ENCODE data around the gene F3.

Gene F3

GRCh38 chr1:94530373-94530878 is 11.1 kb downstream of the F3 start:
- Histone ChIP-seq H4K5ac (ENCODE audit: low read length) (no peak overlapping the region), H3K27me3 (ENCODE audit: insufficient read depth, low read length, poor library complexity) (no peaks in the 10 kb centered on the region), H2BK5ac (ENCODE audit: low read length) (no peak overlapping the region), H3K79me2 (ENCODE audit: control insufficient read depth, insufficient read depth, low read length) (no peaks in the 10 kb centered on the region), H3K36me3 (ENCODE audit: control insufficient read depth, insufficient read depth, low read length) (peaks cover 2% of the 10 kb centered on the region), H3K4me1 (ENCODE audit: control insufficient read depth, low read depth, low read length) (peaks cover 4% of the 10 kb centered on the region), H2BK15ac (replicated peaks; ENCODE audit: low read depth) (no peak overlapping the region), H2AK5ac (ENCODE audit: low read length) (no peak overlapping the region), H3K4me2 (ENCODE audit: low read length) (no peak overlapping the region), H4K8ac (ENCODE audit: low read depth, low read length) (no peak overlapping the region), H3K23ac (ENCODE audit: low read length) (no peak overlapping the region), H2BK120ac (ENCODE audit: low read depth, low read length) (no peak overlapping the region), H3K27ac (ENCODE audit: low read depth, low read length) (no peak overlapping the region), H3K79me1 (ENCODE audit: low read length) (no peaks in the 10 kb centered on the region), H3K18ac (ENCODE audit: low read length) (no peak overlapping the region), H3K9ac (ENCODE audit: low read length) (no peak overlapping the region), H3K56ac (ENCODE audit: low read length) (no peak overlapping the region), H3K4me3 (ENCODE audit: low read length) (no peak overlapping the region), H3K4ac (ENCODE audit: low read depth, low read length) (no peak overlapping the region)
- DNase-seq, result no peak
- no CpG with 5 or more reads among the region's 4 CpGs for WGBS (ENCODE audit: extremely low coverage, insufficient coverage, low lambda C conversion rate)

GRCh38 chr1:94529416-94529815 is 12.1 kb downstream of the F3 start:
- Histone ChIP-seq H3K56ac (ENCODE audit: low read length) (no peak overlapping the region), H3K79me2 (ENCODE audit: control insufficient read depth, insufficient read depth, low read length) (no peaks in the 10 kb centered on the region), H3K4me2 (ENCODE audit: low read length) (no peak overlapping the region), H3K79me1 (ENCODE audit: low read length) (no peaks in the 10 kb centered on the region), H3K4me1 (ENCODE audit: control insufficient read depth, low read depth, low read length) (peaks cover 4% of the 10 kb centered on the region), H3K27me3 (ENCODE audit: insufficient read depth, low read length, poor library complexity) (no peaks in the 10 kb centered on the region), H2BK120ac (ENCODE audit: low read depth, low read length) (no peak overlapping the region), H2BK15ac (replicated peaks; ENCODE audit: low read depth) (no peak overlapping the region), H3K9ac (ENCODE audit: low read length) (no peak overlapping the region), H2AK5ac (ENCODE audit: low read length) (no peak overlapping the region), H2BK5ac (ENCODE audit: low read length) (no peak overlapping the region), H3K23ac (ENCODE audit: low read length) (no peak overlapping the region), H3K36me3 (ENCODE audit: control insufficient read depth, insufficient read depth, low read length) (peaks cover 2% of the 10 kb centered on the region), H3K4me3 (ENCODE audit: low read length) (no peak overlapping the region), H4K5ac (ENCODE audit: low read length) (no peak overlapping the region), H3K18ac (ENCODE audit: low read length) (no peak overlapping the region), H3K4ac (ENCODE audit: low read depth, low read length) (no peak overlapping the region), H4K8ac (ENCODE audit: low read depth, low read length) (no peak overlapping the region), H3K27ac (ENCODE audit: low read depth, low read length) (no peak overlapping the region)
- no CpG with 5 or more reads among the region's 2 CpGs for WGBS (ENCODE audit: extremely low coverage, insufficient coverage, low lambda C conversion rate)
- DNase-seq, result no peak

DNA sequence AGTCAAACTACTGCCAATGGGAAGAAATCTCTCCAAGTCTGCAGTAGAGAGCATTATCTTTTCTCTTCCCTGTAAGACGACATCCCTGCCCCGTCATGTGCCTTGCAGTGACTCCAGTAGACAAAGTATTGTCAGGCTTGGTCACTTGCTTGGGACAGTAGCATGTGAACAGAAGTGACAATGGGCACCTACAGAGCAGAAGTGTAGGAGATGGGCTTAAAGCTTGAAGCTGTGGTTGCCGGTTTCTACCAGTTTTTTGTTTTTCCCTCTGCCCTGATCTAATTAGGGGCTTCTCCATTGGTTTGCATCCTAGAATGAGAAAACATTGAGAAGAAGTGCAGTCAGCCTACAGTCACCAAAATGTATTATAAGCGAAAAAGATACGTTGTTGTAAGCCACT is 12.7 kb downstream of the F3 start:
- H2BK120ac ChIP-seq (ENCODE audit: low read depth, low read length), result no peak overlapping the region
- H3K4me3 ChIP-seq (ENCODE audit: low read length), result no peak overlapping the region
- no CpG with 5 or more reads among the region's 5 CpGs for WGBS (ENCODE audit: extremely low coverage, insufficient coverage, low lambda C conversion rate)
- H2AK5ac ChIP-seq (ENCODE audit: low read length), result no peak overlapping the region
- no peak overlapping the region for H2BK15ac ChIP-seq (replicated peaks; ENCODE audit: low read depth)
- no peaks in the 10 kb centered on the region for H3K27me3 ChIP-seq (ENCODE audit: insufficient read depth, low read length, poor library complexity)
- no peak overlapping the region for H3K18ac ChIP-seq (ENCODE audit: low read length)
- H3K23ac ChIP-seq (ENCODE audit: low read length), result no peak overlapping the region
- peaks cover 4% of the 10 kb centered on the region for H3K4me1 ChIP-seq (ENCODE audit: control insufficient read depth, low read depth, low read length)
- no peak overlapping the region for H3K27ac ChIP-seq (ENCODE audit: low read depth, low read length)
- H3K36me3 ChIP-seq (ENCODE audit: control insufficient read depth, insufficient read depth, low read length), result peaks cover 2% of the 10 kb centered on the region
- H3K4ac ChIP-seq (ENCODE audit: low read depth, low read length), result no peak overlapping the region
- H3K79me2 ChIP-seq (ENCODE audit: control insufficient read depth, insufficient read depth, low read length), result no peaks in the 10 kb centered on the region
- no peak overlapping the region for H4K5ac ChIP-seq (ENCODE audit: low read length)
- H3K4me2 ChIP-seq (ENCODE audit: low read length), result no peak overlapping the region
- no peaks in the 10 kb centered on the region for H3K79me1 ChIP-seq (ENCODE audit: low read length)
- no peak overlapping the region for H2BK5ac ChIP-seq (ENCODE audit: low read length)
- no peak overlapping the region for H3K56ac ChIP-seq (ENCODE audit: low read length)
- no peak overlapping the region for H3K9ac ChIP-seq (ENCODE audit: low read length)
- DNase-seq, result no peak
- H4K8ac ChIP-seq (ENCODE audit: low read depth, low read length), result no peak overlapping the region

GRCh38 chr1:94528299-94528698 is 13.3 kb downstream of the F3 start:
- Histone ChIP-seq H3K56ac (ENCODE audit: low read length) (no peak overlapping the region), H3K4me2 (ENCODE audit: low read length) (no peak overlapping the region), H3K23ac (ENCODE audit: low read length) (no peak overlapping the region), H3K79me1 (ENCODE audit: low read length) (no peaks in the 10 kb centered on the region), H3K27me3 (ENCODE audit: insufficient read depth, low read length, poor library complexity) (no peaks in the 10 kb centered on the region), H3K4me3 (ENCODE audit: low read length) (no peak overlapping the region), H3K9ac (ENCODE audit: low read length) (no peak overlapping the region), H3K4me1 (ENCODE audit: control insufficient read depth, low read depth, low read length) (peaks cover 4% of the 10 kb centered on the region), H2BK15ac (replicated peaks; ENCODE audit: low read depth) (no peak overlapping the region), H2AK5ac (ENCODE audit: low read length) (no peak overlapping the region), H2BK120ac (ENCODE audit: low read depth, low read length) (no peak overlapping the region), H3K18ac (ENCODE audit: low read length) (no peak overlapping the region), H3K36me3 (ENCODE audit: control insufficient read depth, insufficient read depth, low read length) (peaks cover 2% of the 10 kb centered on the region), H2BK5ac (ENCODE audit: low read length) (no peak overlapping the region), H3K4ac (ENCODE audit: low read depth, low read length) (no peak overlapping the region), H4K8ac (ENCODE audit: low read depth, low read length) (no peak overlapping the region), H3K27ac (ENCODE audit: low read depth, low read length) (no peak overlapping the region), H4K5ac (ENCODE audit: low read length) (no peak overlapping the region), H3K79me2 (ENCODE audit: control insufficient read depth, insufficient read depth, low read length) (no peaks in the 10 kb centered on the region)
- DNase-seq, result no peak
- no CpG with 5 or more reads among the region's 1 CpG for WGBS (ENCODE audit: extremely low coverage, insufficient coverage, low lambda C conversion rate)

DNA sequence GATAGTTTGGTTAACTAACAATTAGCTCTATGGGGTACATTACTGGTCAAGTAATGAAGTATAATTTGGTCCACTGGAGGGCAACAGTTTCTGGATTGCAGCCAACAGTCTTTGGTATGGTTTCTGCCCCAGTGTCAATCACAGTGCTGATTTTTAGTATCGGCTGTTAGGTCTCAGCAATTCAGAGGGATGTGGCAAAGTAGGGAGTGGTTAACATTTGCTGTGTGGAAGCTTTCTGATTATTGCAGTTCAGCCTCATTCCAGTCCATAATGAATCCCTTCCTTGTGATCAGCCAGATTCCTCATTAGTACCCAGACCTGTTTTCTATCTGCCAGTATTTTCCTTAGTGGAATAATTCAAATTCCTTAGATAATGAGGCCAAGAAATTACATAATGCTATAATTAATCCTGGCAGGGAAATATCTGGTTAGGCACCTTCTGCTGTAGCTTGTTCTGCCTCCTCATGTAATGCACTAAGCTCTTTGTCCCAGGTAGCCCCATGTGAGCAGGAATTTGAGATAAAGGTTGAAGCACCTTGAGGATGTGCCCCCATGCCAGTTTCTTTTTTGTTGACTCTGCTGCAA is 14.0 kb downstream of the F3 start:
- Histone ChIP-seq H4K5ac (ENCODE audit: low read length) (no peak overlapping the region), H3K18ac (ENCODE audit: low read length) (no peak overlapping the region), H2AK5ac (ENCODE audit: low read length) (no peak overlapping the region), H3K27ac (ENCODE audit: low read depth, low read length) (no peak overlapping the region), H3K79me1 (ENCODE audit: low read length) (no peaks in the 10 kb centered on the region), H3K79me2 (ENCODE audit: control insufficient read depth, insufficient read depth, low read length) (no peaks in the 10 kb centered on the region), H2BK120ac (ENCODE audit: low read depth, low read length) (no peak overlapping the region), H3K36me3 (ENCODE audit: control insufficient read depth, insufficient read depth, low read length) (peaks cover 2% of the 10 kb centered on the region), H4K8ac (ENCODE audit: low read depth, low read length) (no peak overlapping the region), H3K4me2 (ENCODE audit: low read length) (no peak overlapping the region), H3K27me3 (ENCODE audit: insufficient read depth, low read length, poor library complexity) (no peaks in the 10 kb centered on the region), H2BK15ac (replicated peaks; ENCODE audit: low read depth) (no peak overlapping the region), H3K4ac (ENCODE audit: low read depth, low read length) (no peak overlapping the region), H3K56ac (ENCODE audit: low read length) (no peak overlapping the region), H3K9ac (ENCODE audit: low read length) (no peak overlapping the region), H3K4me1 (ENCODE audit: control insufficient read depth, low read depth, low read length) (peaks cover 4% of the 10 kb centered on the region), H3K23ac (ENCODE audit: low read length) (no peak overlapping the region), H2BK5ac (ENCODE audit: low read length) (no peak overlapping the region), H3K4me3 (ENCODE audit: low read length) (no peak overlapping the region)
- WGBS (ENCODE audit: extremely low coverage, insufficient coverage, low lambda C conversion rate), result no CpG with 5 or more reads among the region's 1 CpG
- DNase-seq, result peak; percentile 54

All from mesendoderm (in vitro differentiated cells).